Measurements from ENCODE around the gene SMPD1.

The SMPD1 gene

GRCh38 chr11:6389905-6390717, at the start of gene SMPD1:
SMPD1 (plus strand) TSS chr11:6390474; CDS start chr11:6390599, 125 bp downstream.
- DNase-seq (ENCODE audit: extremely low spot score, insufficient read length, low read depth) (peak; percentile 90), FAIRE-seq (peak; percentile 93)

GRCh38 chr11:6345366-6345765, 44.9 kb upstream of the SMPD1 start:
- no peak for FAIRE-seq
- no peak for DNase-seq (ENCODE audit: extremely low spot score, insufficient read length, low read depth)

- DNase-seq (ENCODE audit: extremely low spot score, insufficient read length, low read depth), result no peak
- FAIRE-seq, result no peak
Observed at GRCh38 chr11:6350043-6350442, 40.2 kb upstream of the SMPD1 start.

- FAIRE-seq (no peak), DNase-seq (ENCODE audit: extremely low spot score, insufficient read length, low read depth) (no peak)
Observed at GRCh38 chr11:6350486-6350885, 39.8 kb upstream of the SMPD1 start.

- FAIRE-seq (no peak), DNase-seq (ENCODE audit: extremely low spot score, insufficient read length, low read depth) (no peak)
Observed at GRCh38 chr11:6351782-6352382, 38.4 kb upstream of the SMPD1 start.

GRCh38 chr11:6353367-6353987, 36.8 kb upstream of the SMPD1 start:
- peak; percentile 86 for FAIRE-seq
- DNase-seq (ENCODE audit: extremely low spot score, insufficient read length, low read depth), result peak; percentile 37

- FAIRE-seq (no peak), DNase-seq (ENCODE audit: extremely low spot score, insufficient read length, low read depth) (no peak)
Observed at GRCh38 chr11:6354651-6355485, 35.4 kb upstream of the SMPD1 start.

- no peak for DNase-seq (ENCODE audit: extremely low spot score, insufficient read length, low read depth)
- no peak for FAIRE-seq
Observed at GRCh38 chr11:6356503-6357055, 33.7 kb upstream of the SMPD1 start.

GRCh38 chr11:6357222-6357621, 33.1 kb upstream of the SMPD1 start:
- FAIRE-seq (no peak), DNase-seq (ENCODE audit: extremely low spot score, insufficient read length, low read depth) (no peak)

- FAIRE-seq (no peak), DNase-seq (ENCODE audit: extremely low spot score, insufficient read length, low read depth) (no peak)
Observed at GRCh38 chr11:6360183-6360582, 30.1 kb upstream of the SMPD1 start.

- no peak for DNase-seq (ENCODE audit: extremely low spot score, insufficient read length, low read depth)
- no peak for FAIRE-seq
Observed at GRCh38 chr11:6362185-6362872, 27.9 kb upstream of the SMPD1 start.

GRCh38 chr11:6362873-6363678, 27.2 kb upstream of the SMPD1 start:
- peak; percentile 59 for DNase-seq (ENCODE audit: extremely low spot score, insufficient read length, low read depth)
- peak; percentile 92 for FAIRE-seq

GRCh38 chr11:6365659-6366058, 24.6 kb upstream of the SMPD1 start:
- DNase-seq (ENCODE audit: extremely low spot score, insufficient read length, low read depth) (no peak), FAIRE-seq (no peak)

- FAIRE-seq, result no peak
- DNase-seq (ENCODE audit: extremely low spot score, insufficient read length, low read depth), result no peak
Observed at GRCh38 chr11:6371825-6372224, 18.4 kb upstream of the SMPD1 start.

GRCh38 chr11:6377902-6378639, 12.2 kb upstream of the SMPD1 start:
- DNase-seq (ENCODE audit: extremely low spot score, insufficient read length, low read depth) (no peak), FAIRE-seq (no peak)

GRCh38 chr11:6378640-6378989, 11.7 kb upstream of the SMPD1 start:
- FAIRE-seq (no peak), DNase-seq (ENCODE audit: extremely low spot score, insufficient read length, low read depth) (no peak)

- no peak for DNase-seq (ENCODE audit: extremely low spot score, insufficient read length, low read depth)
- no peak for FAIRE-seq
Observed at GRCh38 chr11:6385046-6385777, 5.1 kb upstream of the SMPD1 start.

Data from GM18507 (cell line).